Measurements from ENCODE around the gene NXPH4. TPM values are rescaled to one million over a fixed set of nuclear protein-coding genes. Genes with fewer than 3 reads are reported as not detected.

NXPH4 gene
- total RNA-seq, 4 donors from 2014 or later = 0.21 to 5.0 (median 2.5) TPM

- peaks cover 0 to 70% (median 14%) of the 10 kb centered on the region in 4 donors for H3K27me3 ChIP-seq
- H3K27ac ChIP-seq = no peak overlapping the region
- H3K36me3 ChIP-seq = peaks cover 0 to 24% (median 7%) of the 10 kb centered on the region in 3 donors
- TF ChIP-seq POLR2A (IDR thresholded peaks at IDR 0.05) = no peak
- no peak for TF ChIP-seq CTCF (IDR thresholded peaks at IDR 0.05)
- H3K4me3 ChIP-seq = peak overlapping the region in 1 of 4 donors; percentile 63
- DNase-seq = no peak
- intact Hi-C loops (cut with DNase I) = no loop called here
- no peaks in the 10 kb centered on the region for H3K9me3 ChIP-seq
- peaks cover 29 to 74% (median 35%) of the 10 kb centered on the region in 3 donors for H3K4me1 ChIP-seq
- WGBS, 2 donors = 8 to 10% methylated on average over 5 to 7 of the region's 7 CpGs
Observed at GRCh38 chr12:57215668-57216013, 953 bp upstream of the NXPH4 start.

- intact Hi-C loops (cut with DNase I) = no loop called here
- no peak for TF ChIP-seq CTCF (IDR thresholded peaks at IDR 0.05)
- TF ChIP-seq POLR2A (IDR thresholded peaks at IDR 0.05) = no peak
- WGBS, 2 donors = 3 to 4% methylated on average over 17 to 23 of the region's 63 CpGs
- H3K9me3 ChIP-seq = no peaks in the 10 kb centered on the region
- H3K36me3 ChIP-seq = peaks cover 0 to 8% (median 5%) of the 10 kb centered on the region in 3 donors
- no peak overlapping the region for H3K27ac ChIP-seq
- peaks cover 29 to 78% (median 35%) of the 10 kb centered on the region in 3 donors for H3K4me1 ChIP-seq
- H3K27me3 ChIP-seq = peaks cover 0 to 86% (median 24%) of the 10 kb centered on the region in 4 donors
- no peak for DNase-seq
- H3K4me3 ChIP-seq = peak overlapping the region; percentile 32 to 63 (median 47)
Observed at GRCh38 chr12:57216921-57217879, 606 bp downstream of the NXPH4 start.

GRCh38 chr12:57218030-57218853 is 1.6 kb downstream of the NXPH4 start:
- no peak overlapping the region for H3K4me3 ChIP-seq
- H3K27ac ChIP-seq = no peak overlapping the region
- peaks cover 29 to 72% (median 35%) of the 10 kb centered on the region in 3 donors for H3K4me1 ChIP-seq
- TF ChIP-seq CTCF (IDR thresholded peaks at IDR 0.05) (no peak), POLR2A (IDR thresholded peaks at IDR 0.05) (no peak)
- H3K27me3 ChIP-seq = peaks cover 0 to 96% (median 24%) of the 10 kb centered on the region in 4 donors
- H3K9me3 ChIP-seq = no peaks in the 10 kb centered on the region
- DNase-seq = no peak
- 60 to 76% methylated on average over 4 to 5 of the region's 5 CpGs for WGBS, 2 donors
- intact Hi-C loops (cut with DNase I) = no loop called here
- H3K36me3 ChIP-seq = no peaks in the 10 kb centered on the region

- peaks cover 23 to 61% (median 26%) of the 10 kb centered on the region in 3 donors for H3K4me1 ChIP-seq
- no peaks in the 10 kb centered on the region for H3K36me3 ChIP-seq
- peaks cover 0 to 99% (median 30%) of the 10 kb centered on the region in 4 donors for H3K27me3 ChIP-seq
- no peaks in the 10 kb centered on the region for H3K9me3 ChIP-seq
- 65 to 66% methylated on average over 11 to 14 of the region's 14 CpGs for WGBS, 2 donors
- TF ChIP-seq CTCF (IDR thresholded peaks at IDR 0.05) (no peak), POLR2A (IDR thresholded peaks at IDR 0.05) (no peak)
- H3K27ac ChIP-seq = no peak overlapping the region
- intact Hi-C loops (cut with DNase I) = no loop called here
- H3K4me3 ChIP-seq = no peak overlapping the region
- DNase-seq = no peak
Observed at GRCh38 chr12:57219205-57219992, 2.8 kb downstream of the NXPH4 start.

Data from esophagus squamous epithelium (tissue), 5 donors.